ENCODE measurements around the gene CCDC159. TPM values are rescaled to one million over a fixed set of nuclear protein-coding genes. Genes with fewer than 3 reads are reported as not detected.

Gene CCDC159
- polyA plus RNA-seq, 1 of the 3 experiments (the other 2 are of a cell fraction), result 25.2 TPM

DNA sequence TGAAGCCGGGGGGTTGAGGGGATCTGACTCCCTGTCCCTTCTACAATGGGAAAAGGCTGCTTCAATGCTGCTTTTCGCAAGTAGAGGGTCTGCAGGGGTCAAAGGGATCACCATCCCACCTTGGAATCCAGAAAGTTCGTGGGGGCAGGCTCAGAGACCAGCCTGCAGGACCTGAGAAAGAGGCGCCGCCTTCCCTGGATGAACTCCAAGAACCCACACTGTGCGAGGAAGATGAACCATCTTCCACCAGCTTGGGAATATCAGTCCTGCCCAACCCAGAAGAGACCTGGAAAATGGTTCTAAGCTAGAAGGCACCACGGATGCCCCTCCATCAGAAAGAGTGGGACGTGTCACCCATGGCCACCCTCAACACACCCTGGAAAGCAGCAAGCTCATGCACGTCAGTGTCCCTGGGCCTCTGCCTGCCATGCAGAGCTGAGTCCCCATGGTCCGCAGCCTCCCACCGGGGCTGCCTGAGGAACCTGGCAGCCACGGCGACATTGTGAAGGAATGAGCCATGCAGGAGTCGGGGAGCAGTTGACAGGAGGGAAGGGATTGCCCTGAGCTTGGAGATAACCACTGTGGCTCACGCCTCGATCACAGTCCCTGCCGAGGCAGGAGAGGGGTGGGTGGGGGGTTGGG is 21.4 kb upstream of the CCDC159 start:
- peak overlapping the region; percentile 65 to 87 for H3K27ac ChIP-seq (ENCODE audit: low read depth in 2 of 2, low read length in 1 of 2)
- DNase-seq, result peak; percentile 19
- peaks cover 13% of the 10 kb centered on the region for H3F3A ChIP-seq (replicated peaks; ENCODE audit: insufficient read depth)
- H3K4me3 ChIP-seq (ENCODE audit: low read depth in 2 of 2, low read length in 1 of 2), result no peak overlapping the region
- no peaks in the 10 kb centered on the region for H3K79me2 ChIP-seq (ENCODE audit: insufficient read depth)
- H4K20me1 ChIP-seq (ENCODE audit: insufficient read depth), result no peaks in the 10 kb centered on the region
- peaks cover 9 to 19% of the 10 kb centered on the region in 2 experiments for H3K4me1 ChIP-seq (ENCODE audit: control insufficient read depth in 1 of 2, insufficient read depth in 2 of 2, low read depth in 1 of 2, low read length in 1 of 2)
- H3K27me3 ChIP-seq (ENCODE audit: insufficient read depth), result no peaks in the 10 kb centered on the region
- peaks cover 0 to 5% of the 10 kb centered on the region in 2 experiments for H3K36me3 ChIP-seq (replicated peaks in 1 of 2; ENCODE audit: control insufficient read depth in 1 of 2, insufficient read depth in 2 of 2, low read length in 1 of 2)
- ChIA-PET CTCF (interaction anchor here (0.6 to 2.2 kb wide), 9 partner anchors 14 to 236 kb away, joined by 3 to 11 read pairs (median 3); partner anchors contain the start of genes RAB3D and TSPAN16), POLR2A (interaction anchor here (1.3 to 2.5 kb wide), 2 partner anchors 13 to 49 kb away, joined by 3 to 17 read pairs; partner anchors contain the start of genes RAB3D and SWSAP1)
- TF ChIP-seq FOXM1 (IDR thresholded peaks at IDR 0.05; ENCODE audit: low read depth), result no peak
- TF ChIP-seq FOSL2 (IDR thresholded peaks at IDR 0.05; ENCODE audit: borderline replicate concordance, low read depth), result no peak
- no peak for TF ChIP-seq SMC3 (IDR thresholded peaks at IDR 0.05; ENCODE audit: low read depth, low read length)
- no peak for TF ChIP-seq JUND (IDR thresholded peaks at IDR 0.05)
- no peak for TF ChIP-seq GATA2 (CRISPR knock-in tag; IDR thresholded peaks at IDR 0.05)
- no peak for TF ChIP-seq TAF1 (IDR thresholded peaks at IDR 0.05; ENCODE audit: borderline replicate concordance, low read depth, low read length)
- no peak for TF ChIP-seq YY1 (IDR thresholded peaks at IDR 0.05; ENCODE audit: low read depth)
- TF ChIP-seq CHD2 (IDR thresholded peaks at IDR 0.05; ENCODE audit: low read length, partially characterized antibody), result no peak
- H2AFZ ChIP-seq (ENCODE audit: low read depth), result no peak overlapping the region
- H3K4me2 ChIP-seq, result peak overlapping the region; percentile 66; the same call in 1 of the 2 replicates
- no peaks in the 10 kb centered on the region for H3K9me2 ChIP-seq
- H3K9ac ChIP-seq, result no peak overlapping the region
- WGBS (ENCODE audit: low lambda C conversion rate), result 81% methylated on average over 9 of the region's 17 CpGs
- H3K9me3 ChIP-seq, result no peaks in the 10 kb centered on the region

- Histone ChIP-seq H3K4me3 (ENCODE audit: low read depth in 2 of 2, low read length in 1 of 2) (no peak overlapping the region), H3K9me3 (no peaks in the 10 kb centered on the region), H2AFZ (ENCODE audit: low read depth) (no peak overlapping the region), H4K20me1 (ENCODE audit: insufficient read depth) (no peaks in the 10 kb centered on the region), H3K36me3 (replicated peaks in 1 of 2; ENCODE audit: control insufficient read depth in 1 of 2, insufficient read depth in 2 of 2, low read length in 1 of 2) (peaks cover 0 to 5% of the 10 kb centered on the region in 2 experiments), H3K27me3 (ENCODE audit: insufficient read depth) (no peaks in the 10 kb centered on the region), H3K4me2 (no peak overlapping the region), H3K27ac (ENCODE audit: low read depth in 2 of 2, low read length in 1 of 2) (no peak overlapping the region), H3K9me2 (no peaks in the 10 kb centered on the region), H3K9ac (no peak overlapping the region), H3F3A (replicated peaks; ENCODE audit: insufficient read depth) (peaks cover 13% of the 10 kb centered on the region), H3K79me2 (ENCODE audit: insufficient read depth) (no peaks in the 10 kb centered on the region), H3K4me1 (ENCODE audit: control insufficient read depth in 1 of 2, insufficient read depth in 2 of 2, low read depth in 1 of 2, low read length in 1 of 2) (peaks cover 9 to 19% of the 10 kb centered on the region in 2 experiments)
- 89% methylated on average over 7 of the region's 7 CpGs for whole genome bisulfite sequencing (ENCODE audit: low lambda C conversion rate)
- no peak for DNase-seq
- ChIA-PET CTCF (interaction anchor here (0.8 to 2.2 kb wide), 7 partner anchors 14 to 157 kb away, joined by 3 to 10 read pairs (median 3); partner anchors contain the start of genes RAB3D and TSPAN16), POLR2A (interaction anchor here (0.6 to 2.5 kb wide), 2 partner anchors 13 to 19 kb away, joined by 3 to 17 read pairs; partner anchors contain the start of gene RAB3D)
- no peak for TF ChIP-seq NRF1 (IDR thresholded peaks at IDR 0.05; ENCODE audit: low read depth, low read length)
- no peak for TF ChIP-seq TAF1 (IDR thresholded peaks at IDR 0.05; ENCODE audit: borderline replicate concordance, low read depth, low read length)
- TF ChIP-seq POLR2AphosphoS5 (IDR thresholded peaks at IDR 0.05; ENCODE audit: low read depth, low read length), result no peak
- TF ChIP-seq TCF12 (IDR thresholded peaks at IDR 0.05), result no peak
Measured at GRCh38 chr19:11325544-11325943, 20.8 kb upstream of the CCDC159 start.

GRCh38 chr19:11330127-11330526 is 16.2 kb upstream of the CCDC159 start:
- no peak overlapping the region for H3K9ac ChIP-seq
- POLR2A ChIA-PET, result no interaction called here
- TF ChIP-seq USF1 (IDR thresholded peaks at IDR 0.05; ENCODE audit: borderline replicate concordance, low read depth) (no peak), EZH2phosphoT487 (IDR thresholded peaks at IDR 0.05; ENCODE audit: borderline replicate concordance, low read depth) (no peak), GATA2 (CRISPR knock-in tag; IDR thresholded peaks at IDR 0.05) (no peak), ELF1 (IDR thresholded peaks at IDR 0.05) (no peak), RFX5 (IDR thresholded peaks at IDR 0.05; ENCODE audit: low read length) (no peak), TEAD4 (IDR thresholded peaks at IDR 0.05; ENCODE audit: borderline replicate concordance, insufficient read depth) (no peak), RCOR1 (IDR thresholded peaks at IDR 0.05; ENCODE audit: low read length) (no peak), FOXM1 (IDR thresholded peaks at IDR 0.05; ENCODE audit: low read depth) (no peak), TAF1 (IDR thresholded peaks at IDR 0.05; ENCODE audit: borderline replicate concordance, low read depth, low read length) (no peak), YY1 (IDR thresholded peaks at IDR 0.05; ENCODE audit: low read depth) (no peak), USF2 (IDR thresholded peaks at IDR 0.05; ENCODE audit: borderline replicate concordance, low read depth, low read length) (no peak)

More at GRCh38 chr19:11330127-11330526, 16.2 kb upstream of the CCDC159 start:
- CTCF ChIA-PET, result no interaction called here
- Histone ChIP-seq H3K79me2 (ENCODE audit: insufficient read depth) (no peaks in the 10 kb centered on the region), H4K20me1 (ENCODE audit: insufficient read depth) (no peaks in the 10 kb centered on the region), H3K27me3 (ENCODE audit: insufficient read depth) (no peaks in the 10 kb centered on the region), H3K4me3 (ENCODE audit: low read depth in 2 of 2, low read length in 1 of 2) (no peak overlapping the region), H3K4me2 (no peak overlapping the region), H3K4me1 (ENCODE audit: control insufficient read depth in 1 of 2, insufficient read depth in 2 of 2, low read depth in 1 of 2, low read length in 1 of 2) (no peaks in the 10 kb centered on the region), H3K27ac (ENCODE audit: low read depth in 2 of 2, low read length in 1 of 2) (no peak overlapping the region), H3K36me3 (replicated peaks in 1 of 2; ENCODE audit: control insufficient read depth in 1 of 2, insufficient read depth in 2 of 2, low read length in 1 of 2) (peaks cover 6 to 13% of the 10 kb centered on the region in 2 experiments), H2AFZ (ENCODE audit: low read depth) (no peak overlapping the region), H3F3A (replicated peaks; ENCODE audit: insufficient read depth) (peaks cover 5% of the 10 kb centered on the region), H3K9me3 (no peaks in the 10 kb centered on the region), H3K9me2 (no peaks in the 10 kb centered on the region)
- 95% methylated on average over 4 of the region's 4 CpGs for WGBS (ENCODE audit: low lambda C conversion rate)
- no peak for DNase-seq
